Erythroblast (primary cell): Measurements from ENCODE around the gene SQOR.

Source experiments
- GATA1 ChIP-seq: IDR thresholded peaks from 2 replicates; pipeline ENCODE4 v1.6.1; 2011; ENCODE audit warnings: low read depth, mild to moderate bottlenecking, control low read depth, low read length, moderate library complexity
- POLR2A ChIP-seq: IDR thresholded peaks from 2 replicates; pipeline ENCODE4 v1.6.1; 2011; ENCODE audit warnings: mild to moderate bottlenecking, low read length

DNA sequence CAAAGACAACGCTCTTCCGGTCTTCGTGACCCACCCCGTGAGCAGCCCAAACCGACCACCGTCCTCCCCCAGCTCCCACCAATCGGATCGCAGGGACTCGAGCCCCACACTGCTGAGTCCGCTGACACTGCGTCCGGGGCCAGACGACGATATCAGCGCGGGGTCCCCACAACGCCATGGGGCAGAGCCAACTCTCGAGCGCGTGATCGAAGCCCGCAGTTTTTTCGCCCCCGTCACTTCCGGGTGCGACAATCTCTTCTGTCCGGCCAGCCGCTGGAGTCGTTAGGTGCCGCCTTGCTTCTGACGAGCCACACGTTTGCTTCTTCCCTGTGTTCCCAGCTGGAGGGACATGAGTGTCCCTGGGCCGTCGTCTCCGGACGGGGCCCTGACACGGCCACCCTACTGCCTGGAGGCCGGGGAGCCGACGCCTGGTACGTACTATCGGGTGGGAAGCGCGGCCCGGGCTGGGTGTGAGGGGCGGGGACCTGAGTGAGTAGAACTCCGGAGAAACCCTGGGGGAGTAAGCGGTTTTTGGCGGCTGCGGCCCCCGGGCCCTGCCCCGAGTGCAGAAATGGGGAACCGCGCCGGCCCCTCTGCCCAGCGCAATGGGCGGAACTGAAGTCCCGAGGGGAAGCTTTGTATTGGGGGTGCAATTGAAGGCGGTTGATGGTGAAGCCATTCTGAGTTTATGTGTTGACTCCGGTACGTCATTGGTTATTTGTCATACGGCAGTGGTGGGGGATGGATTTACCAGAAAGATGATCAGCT, 47.5 kb upstream of the SQOR start, which contains the start of gene BLOC1S6:
- TF ChIP-seq POLR2A: peak; percentile 95
- no peak for TF ChIP-seq GATA1
